ENCODE data around the gene PROB1.

GRCh38 chr5:139383275-139383992 lies 11.5 kb downstream of the PROB1 start, which contains the start of gene SLC23A1:
- no peak for TF ChIP-seq CTCF (IDR thresholded peaks at IDR 0.05)
- no peak for TF ChIP-seq RAD21 (IDR thresholded peaks at IDR 0.05; ENCODE audit: low read length)
- no peak for TF ChIP-seq YY1 (IDR thresholded peaks at IDR 0.05; ENCODE audit: low read depth)
- TF ChIP-seq SMC3 (IDR thresholded peaks at IDR 0.05; ENCODE audit: low read depth, low read length) = no peak
- TF ChIP-seq EZH2phosphoT487 (IDR thresholded peaks at IDR 0.05; ENCODE audit: borderline replicate concordance, low read depth) = no peak
- no peak for TF ChIP-seq NRF1 (IDR thresholded peaks at IDR 0.05; ENCODE audit: low read depth, low read length)
- TF ChIP-seq EP300 (IDR thresholded peaks at IDR 0.05; ENCODE audit: borderline replicate concordance in 1 of 2, low read depth in 1 of 2, low read length in 1 of 2) = no peak
- no peak for TF ChIP-seq FOXM1 (IDR thresholded peaks at IDR 0.05; ENCODE audit: low read depth)
- TF ChIP-seq CHD2 (IDR thresholded peaks at IDR 0.05; ENCODE audit: low read length, partially characterized antibody) = no peak
- no peak for TF ChIP-seq TAF1 (IDR thresholded peaks at IDR 0.05; ENCODE audit: borderline replicate concordance, low read depth, low read length)
- TF ChIP-seq NFIC (IDR thresholded peaks at IDR 0.05; ENCODE audit: borderline replicate concordance) = peak; percentile 48; the same call in 1 of the 2 replicates
- no peak for TF ChIP-seq POLR2AphosphoS5 (IDR thresholded peaks at IDR 0.05; ENCODE audit: low read depth, low read length)
- TF ChIP-seq MXI1 (IDR thresholded peaks at IDR 0.05; ENCODE audit: low read depth, low read length) = no peak

All from SK-N-SH (cell line).